Mesendoderm (in vitro differentiated cells): ENCODE measurements around the gene FOXJ1.

ENCODE experiments used
- DNase-seq: peaks from one replicate; pipeline ENCODE4 v3.0.0; 2013
- H2AK5ac ChIP-seq: 2 replicates; pipeline ENCODE4 v1.6.1; 2013; ENCODE audit warnings: low read length, inconsistent platforms
- H2BK120ac ChIP-seq: 2 replicates; pipeline ENCODE4 v1.6.1; 2013; ENCODE audit warnings: low read depth, mild to moderate bottlenecking, low read length, moderate library complexity, mixed read lengths
- H2BK15ac ChIP-seq: replicated peaks from 2 replicates; pipeline ENCODE4 v1.6.1; 2013; ENCODE audit warnings: low read depth, mild to moderate bottlenecking, moderate library complexity
- H2BK5ac ChIP-seq: 2 replicates; pipeline ENCODE4 v1.6.1; 2013; ENCODE audit warnings: low read length, inconsistent platforms
- H3K18ac ChIP-seq: 2 replicates; pipeline ENCODE4 v1.6.1; 2013; ENCODE audit warnings: mild to moderate bottlenecking, low read length, mixed read lengths
- H3K23ac ChIP-seq: one replicate; pipeline ENCODE4 v1.6.1; 2013; ENCODE audit warnings: low read length
- H3K27ac ChIP-seq: 2 replicates; pipeline ENCODE4 v1.5.1; 2013; ENCODE audit warnings: low read depth, mild to moderate bottlenecking, inconsistent platforms, low read length, moderate library complexity
- H3K27me3 ChIP-seq: 2 replicates; pipeline ENCODE4 v1.6.1; 2013; ENCODE audit warnings: low read length, control low read depth, mild to moderate bottlenecking, inconsistent platforms; ENCODE audit not compliant: insufficient read depth, poor library complexity
- H3K36me3 ChIP-seq: 2 replicates; pipeline ENCODE4 v1.6.1; 2013; ENCODE audit warnings: low read length, inconsistent platforms; ENCODE audit not compliant: control insufficient read depth, insufficient read depth
- H3K4ac ChIP-seq: one replicate; pipeline ENCODE4 v1.6.1; 2013; ENCODE audit warnings: low read depth, mild to moderate bottlenecking, low read length, moderate library complexity
- H3K4me1 ChIP-seq: 2 replicates; pipeline ENCODE4 v1.6.1; 2013; ENCODE audit warnings: low read depth, low read length, inconsistent platforms; ENCODE audit not compliant: control insufficient read depth
- H3K4me2 ChIP-seq: 2 replicates; pipeline ENCODE4 v1.6.1; 2013; ENCODE audit warnings: low read length
- H3K4me3 ChIP-seq: 2 replicates; pipeline ENCODE4 v1.5.1; 2013; ENCODE audit warnings: mild to moderate bottlenecking, low read length
- H3K56ac ChIP-seq: one replicate; pipeline ENCODE4 v1.6.1; 2013; ENCODE audit warnings: low read length
- H3K79me1 ChIP-seq: 2 replicates; pipeline ENCODE4 v1.6.1; 2013; ENCODE audit warnings: low read length, inconsistent platforms
- H3K79me2 ChIP-seq: 2 replicates; pipeline ENCODE4 v1.6.1; 2013; ENCODE audit warnings: mild to moderate bottlenecking, low read length; ENCODE audit not compliant: control insufficient read depth, insufficient read depth
- H3K9ac ChIP-seq: 2 replicates; pipeline ENCODE4 v1.6.1; 2013; ENCODE audit warnings: low read length, inconsistent platforms
- H4K5ac ChIP-seq: one replicate; pipeline ENCODE4 v1.6.1; 2013; ENCODE audit warnings: low read length
- H4K8ac ChIP-seq: one replicate; pipeline ENCODE4 v1.6.1; 2013; ENCODE audit warnings: low read depth, mild to moderate bottlenecking, control low read depth, low read length, moderate library complexity
- WGBS: extraction: QIAGEN DNeasy Blood & Tissue Kit; methylation state at CpG from one replicate; pipeline ENCODE4 v1.1.7; 2013; ENCODE audit warnings: low lambda C conversion rate, missing lambda C conversion rate; ENCODE audit not compliant: insufficient coverage; ENCODE audit errors: extremely low coverage; 5-methylcytosine and 5-hydroxymethylcytosine counted together

Gene FOXJ1

DNA sequence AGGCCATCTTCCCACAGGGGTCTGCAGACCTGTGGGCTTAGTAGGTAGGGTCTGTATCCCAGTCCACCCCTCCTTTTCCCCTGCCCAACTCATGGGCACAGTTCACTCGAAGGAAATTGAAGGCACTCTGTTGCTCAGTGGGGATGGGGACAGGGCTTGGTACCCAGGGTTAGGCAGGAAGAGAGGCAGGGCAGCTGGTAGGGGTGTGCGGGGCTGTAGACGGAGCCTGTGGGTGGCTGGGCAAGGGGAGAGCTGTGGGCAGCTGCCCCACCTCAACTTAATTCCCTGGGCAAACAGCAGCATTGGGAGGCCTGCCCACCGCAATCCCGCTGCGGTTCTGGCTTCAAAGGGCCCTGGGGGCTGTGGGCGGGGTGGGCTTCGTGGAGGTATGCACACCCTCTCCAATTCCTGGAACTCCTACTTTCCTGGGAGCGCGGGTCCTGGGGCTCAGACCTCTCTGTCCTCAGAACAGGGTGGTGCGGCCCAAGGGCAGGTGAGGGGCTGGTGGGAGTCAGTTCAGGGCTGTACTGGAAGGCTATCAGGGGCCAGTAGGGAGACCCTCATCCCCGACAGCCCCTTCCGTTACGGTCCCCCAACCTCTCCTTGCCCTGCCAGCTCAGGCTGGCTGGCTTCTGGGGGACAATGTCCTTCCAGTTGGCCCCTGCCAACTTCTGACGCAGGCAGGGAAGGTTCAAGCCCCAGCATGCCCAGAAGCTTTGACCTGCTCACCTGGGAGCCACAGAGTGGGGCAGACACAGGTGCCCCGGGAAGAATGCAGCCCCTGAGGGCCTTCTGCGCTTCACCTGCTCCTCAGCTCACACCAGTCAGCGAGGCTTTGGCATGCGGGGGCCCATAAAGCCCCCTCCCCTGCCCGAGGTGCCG is 9.1 kb downstream of the FOXJ1 start:
- H3K23ac ChIP-seq, result no peak overlapping the region
- H3K9ac ChIP-seq, result no peak overlapping the region
- peak overlapping the region; percentile 82 for H2AK5ac ChIP-seq
- no peak overlapping the region for H3K4ac ChIP-seq
- H3K27me3 ChIP-seq, result peaks cover 47% of the 10 kb centered on the region
- H3K56ac ChIP-seq, result peak overlapping the region; percentile 25
- H3K4me3 ChIP-seq, result no peak overlapping the region
- H3K18ac ChIP-seq, result no peak overlapping the region
- no peaks in the 10 kb centered on the region for H3K36me3 ChIP-seq
- H4K8ac ChIP-seq, result no peak overlapping the region
- WGBS, result no CpG with 5 or more reads among the region's 21 CpGs
- H3K4me1 ChIP-seq, result no peaks in the 10 kb centered on the region
- DNase-seq, result no peak
- H3K27ac ChIP-seq, result no peak overlapping the region
- H3K4me2 ChIP-seq, result no peak overlapping the region
- H2BK120ac ChIP-seq, result no peak overlapping the region
- H4K5ac ChIP-seq, result no peak overlapping the region
- H3K79me1 ChIP-seq, result no peaks in the 10 kb centered on the region
- H2BK15ac ChIP-seq, result no peak overlapping the region
- no peaks in the 10 kb centered on the region for H3K79me2 ChIP-seq
- no peak overlapping the region for H2BK5ac ChIP-seq

DNA sequence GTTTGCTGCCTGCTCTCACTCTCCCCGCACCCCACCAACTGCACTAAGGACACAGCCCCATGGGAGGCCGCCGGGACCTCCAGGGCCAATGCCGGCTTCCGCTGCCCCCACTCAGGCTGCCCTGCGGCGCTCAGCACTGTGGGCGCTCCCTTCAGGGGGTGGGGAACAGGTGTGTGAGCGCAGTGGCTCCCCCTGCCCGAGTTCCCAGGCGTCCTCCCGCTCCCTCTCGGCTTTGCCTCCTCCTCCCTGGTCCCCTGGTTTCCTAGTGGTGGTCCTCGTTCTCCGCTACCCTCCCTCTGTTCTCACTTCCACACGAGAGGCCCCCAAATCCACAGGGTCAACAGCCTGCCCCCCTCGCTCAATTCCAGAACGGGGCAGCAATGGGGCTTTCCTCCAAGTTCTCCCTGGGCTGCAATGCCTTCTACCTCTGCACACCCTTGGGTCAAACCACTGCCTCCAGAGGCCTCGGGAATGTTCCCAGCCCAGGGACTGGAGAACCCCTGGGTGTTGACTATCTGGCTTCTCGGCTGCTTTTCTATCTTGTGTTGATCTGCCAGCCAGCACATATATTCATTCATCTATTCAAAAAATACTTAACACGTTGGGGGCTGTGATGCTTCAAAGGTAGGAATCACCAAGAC is 9.9 kb downstream of the FOXJ1 start:
- WGBS, result no CpG with 5 or more reads among the region's 21 CpGs
- peaks cover 40% of the 10 kb centered on the region for H3K27me3 ChIP-seq
- H3K4me3 ChIP-seq, result no peak overlapping the region
- no peak for DNase-seq
- peak overlapping the region; percentile 82 for H2AK5ac ChIP-seq
- no peak overlapping the region for H3K56ac ChIP-seq
- H3K79me2 ChIP-seq, result no peaks in the 10 kb centered on the region
- no peak overlapping the region for H2BK5ac ChIP-seq
- no peak overlapping the region for H4K5ac ChIP-seq
- no peak overlapping the region for H3K4ac ChIP-seq
- no peak overlapping the region for H3K23ac ChIP-seq
- H4K8ac ChIP-seq, result no peak overlapping the region
- H3K27ac ChIP-seq, result no peak overlapping the region
- no peaks in the 10 kb centered on the region for H3K4me1 ChIP-seq
- H3K9ac ChIP-seq, result no peak overlapping the region
- H2BK120ac ChIP-seq, result no peak overlapping the region
- H3K36me3 ChIP-seq, result no peaks in the 10 kb centered on the region
- H2BK15ac ChIP-seq, result no peak overlapping the region
- no peaks in the 10 kb centered on the region for H3K79me1 ChIP-seq
- no peak overlapping the region for H3K4me2 ChIP-seq
- no peak overlapping the region for H3K18ac ChIP-seq

DNA sequence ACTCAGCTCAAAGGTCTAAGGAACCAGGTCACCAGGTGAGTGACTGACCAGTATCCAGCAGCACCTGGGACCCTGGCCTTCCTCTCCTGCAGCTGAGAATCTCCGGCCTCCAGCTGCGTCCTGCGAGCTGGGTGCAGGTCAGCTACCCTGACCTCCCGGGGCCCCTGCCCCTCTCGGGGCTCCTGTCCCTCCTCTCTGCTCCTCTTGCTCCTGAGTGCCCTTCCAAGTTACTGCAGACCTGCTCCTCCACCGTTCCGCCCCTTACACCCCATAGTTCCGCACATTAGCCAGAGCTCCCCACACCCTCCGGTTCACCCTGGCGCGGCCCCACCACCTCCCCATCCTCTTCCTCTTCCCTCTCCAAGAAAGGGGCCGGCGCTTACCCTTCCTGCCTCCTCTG is 10.6 kb downstream of the FOXJ1 start:
- Histone ChIP-seq H3K4me3 (no peak overlapping the region), H3K23ac (no peak overlapping the region), H4K8ac (no peak overlapping the region), H2BK15ac (no peak overlapping the region), H3K27ac (no peak overlapping the region), H3K9ac (no peak overlapping the region), H2BK5ac (no peak overlapping the region), H2BK120ac (no peak overlapping the region), H3K4me1 (no peaks in the 10 kb centered on the region), H2AK5ac (no peak overlapping the region), H3K56ac (no peak overlapping the region), H3K18ac (no peak overlapping the region), H3K4me2 (no peak overlapping the region), H3K4ac (no peak overlapping the region), H3K79me2 (no peaks in the 10 kb centered on the region), H3K27me3 (peaks cover 34% of the 10 kb centered on the region), H3K36me3 (no peaks in the 10 kb centered on the region), H3K79me1 (no peaks in the 10 kb centered on the region), H4K5ac (no peak overlapping the region)
- no peak for DNase-seq
- WGBS, result no CpG with 5 or more reads among the region's 13 CpGs

DNA sequence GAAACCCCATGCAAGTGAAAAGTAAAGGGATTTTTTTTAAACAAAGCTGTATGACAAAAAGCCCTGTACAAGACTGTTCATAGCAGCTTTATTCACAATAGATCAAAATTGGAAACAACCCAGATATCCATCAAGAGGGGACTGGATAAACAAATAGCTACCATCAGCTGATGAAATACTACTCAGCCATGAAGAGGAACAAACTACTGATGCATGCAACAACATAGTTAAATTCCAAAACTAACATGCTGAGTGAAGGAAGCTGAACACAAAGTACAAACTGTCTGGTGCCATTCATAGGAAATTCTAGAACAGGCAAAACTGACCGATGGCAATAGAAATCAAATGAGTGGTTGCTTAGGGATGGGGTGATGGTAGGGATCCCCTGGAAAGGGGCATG is 15.1 kb downstream of the FOXJ1 start:
- peaks cover 9% of the 10 kb centered on the region for H3K27me3 ChIP-seq
- H4K8ac ChIP-seq, result no peak overlapping the region
- H2BK120ac ChIP-seq, result no peak overlapping the region
- no peaks in the 10 kb centered on the region for H3K79me1 ChIP-seq
- H2AK5ac ChIP-seq, result no peak overlapping the region
- no peak overlapping the region for H2BK15ac ChIP-seq
- H3K4me3 ChIP-seq, result no peak overlapping the region
- H3K18ac ChIP-seq, result no peak overlapping the region
- H3K4me1 ChIP-seq, result no peaks in the 10 kb centered on the region
- no peak for DNase-seq
- no peak overlapping the region for H4K5ac ChIP-seq
- no peaks in the 10 kb centered on the region for H3K36me3 ChIP-seq
- no peak overlapping the region for H3K23ac ChIP-seq
- no CpG with 5 or more reads among the region's 1 CpG for WGBS
- H2BK5ac ChIP-seq, result no peak overlapping the region
- H3K79me2 ChIP-seq, result no peaks in the 10 kb centered on the region
- no peak overlapping the region for H3K56ac ChIP-seq
- H3K27ac ChIP-seq, result no peak overlapping the region
- H3K4ac ChIP-seq, result no peak overlapping the region
- H3K4me2 ChIP-seq, result no peak overlapping the region
- H3K9ac ChIP-seq, result no peak overlapping the region

DNA sequence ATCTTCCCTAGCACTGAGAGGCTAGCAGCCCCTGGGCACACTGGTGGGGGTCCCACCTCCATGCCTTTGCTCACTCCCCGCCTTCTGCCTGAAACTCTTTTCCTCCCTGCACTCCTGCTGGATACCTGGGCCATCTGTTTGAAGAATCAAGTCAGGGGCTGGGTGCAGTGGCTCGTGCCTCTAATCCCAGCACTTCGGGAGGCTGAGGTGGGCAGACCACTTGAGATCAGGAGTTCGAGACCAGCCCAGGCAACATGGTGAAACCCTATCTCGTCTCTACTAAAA is 15.7 kb downstream of the FOXJ1 start:
- Histone ChIP-seq H3K56ac (no peak overlapping the region), H2BK5ac (no peak overlapping the region), H3K23ac (no peak overlapping the region), H3K79me2 (no peaks in the 10 kb centered on the region), H2BK120ac (no peak overlapping the region), H3K9ac (no peak overlapping the region), H3K4me1 (no peaks in the 10 kb centered on the region), H4K8ac (no peak overlapping the region), H3K18ac (no peak overlapping the region), H3K27ac (no peak overlapping the region), H3K4me2 (no peak overlapping the region), H3K79me1 (no peaks in the 10 kb centered on the region), H3K27me3 (peaks cover 4% of the 10 kb centered on the region), H2AK5ac (no peak overlapping the region), H3K4me3 (no peak overlapping the region), H4K5ac (no peak overlapping the region), H2BK15ac (no peak overlapping the region), H3K36me3 (no peaks in the 10 kb centered on the region), H3K4ac (no peak overlapping the region)
- DNase-seq, result no peak
- WGBS, result no CpG with 5 or more reads among the region's 5 CpGs
